Fibroblast of lung (primary cell): ENCODE data around the gene TWNK. TPM values are rescaled to one million over a fixed set of nuclear protein-coding genes. Genes with fewer than 3 reads are reported as not detected.

Experiments
- DNase-seq, 2 donors: peaks; one replicate each; pipeline versions ENCODE4 v3.0.0 to v3.0.0-alpha.2; 2010; ENCODE audit warnings: low read depth in 2 of 2
- H2AFZ ChIP-seq: 2 replicates; pipeline ENCODE4 v1.5.1; 2012; ENCODE audit warnings: low read length, control low read depth, inconsistent platforms
- H3K27ac ChIP-seq: 2 replicates; pipeline ENCODE4 v1.5.1; 2011; ENCODE audit warnings: low read length, control low read depth; ENCODE audit not compliant: insufficient read depth
- H3K27me3 ChIP-seq: 2 replicates; pipeline ENCODE4 v1.5.1; 2011; ENCODE audit warnings: mild to moderate bottlenecking, low read length; ENCODE audit not compliant: control insufficient read depth, insufficient read depth
- H3K36me3 ChIP-seq: 2 replicates; pipeline ENCODE4 v1.5.1; 2011; ENCODE audit warnings: low read length; ENCODE audit not compliant: control insufficient read depth, insufficient read depth
- H3K4me1 ChIP-seq: 2 replicates; pipeline ENCODE4 v1.5.1; 2011; ENCODE audit warnings: low read length; ENCODE audit not compliant: control insufficient read depth, insufficient read depth; ENCODE audit errors: extremely low read depth
- H3K4me2 ChIP-seq: 2 replicates; pipeline ENCODE4 v1.5.1; 2011; ENCODE audit warnings: low read length, control low read depth; ENCODE audit not compliant: insufficient read depth; ENCODE audit errors: extremely low read depth
- H3K4me3 ChIP-seq, 4 experiments: fragments of 200-600 bp in 1 of 4; sonication (generic) in 1 of 4; replicated peaks in 1 of 4; 2 replicates each; pipeline ENCODE4 v1.5.1; 2011 to 2016; ENCODE audit warnings: low read length in 4 of 4, low read depth in 3 of 4, mild to moderate bottlenecking in 3 of 4, control low read depth in 2 of 4, inconsistent platforms in 1 of 4, mixed read lengths in 1 of 4; ENCODE audit not compliant: insufficient read depth in 1 of 4; ENCODE audit errors: control extremely low read depth in 1 of 4
- H3K79me2 ChIP-seq: 2 replicates; pipeline ENCODE4 v1.5.1; 2012; ENCODE audit warnings: mild to moderate bottlenecking, low read length, inconsistent platforms; ENCODE audit not compliant: control insufficient read depth, insufficient read depth
- H3K9ac ChIP-seq: 2 replicates; pipeline ENCODE4 v1.5.1; 2011; ENCODE audit warnings: mild to moderate bottlenecking, low read length, control low read depth; ENCODE audit not compliant: insufficient read depth
- H3K9me3 ChIP-seq: 2 replicates; pipeline ENCODE4 v1.5.1; 2012; ENCODE audit warnings: low read depth, low read length; ENCODE audit not compliant: control insufficient read depth, insufficient read depth
- H4K20me1 ChIP-seq: 2 replicates; pipeline ENCODE4 v1.5.1; 2011; ENCODE audit warnings: low read length; ENCODE audit not compliant: control insufficient read depth, insufficient read depth; ENCODE audit errors: extremely low read depth
- EZH2 ChIP-seq: IDR thresholded peaks from 2 replicates; pipeline ENCODE4 v1.5.1; 2012; ENCODE audit warnings: low read length, control low read depth, mild to moderate bottlenecking; ENCODE audit errors: missing control alignments
- polyA plus RNA-seq, 2 donors: library from polyadenylated mRNA; depleted of rRNA in 1 of 2; stranded (reverse) in 1 of 2; unstranded in 1 of 2; fragments of >200 nt; gene quantifications; 2 replicates each; pipeline ENCODE4 v1.2.1, GENCODE V29; 2011 to 2012; ENCODE audit warnings: missing spikeins in 1 of 2
- total RNA-seq: library from RNA; depleted of rRNA; stranded (reverse); fragments of >200 nt; gene quantifications from 2 replicates; pipeline ENCODE4 v1.2.1, GENCODE V29; 2014
- TF ChIP-seq, protein P1 (sequence below), 2 donors: IDR thresholded peaks in 1 of 2; conservative IDR thresholded peaks in 1 of 2; 1 replicate in 1 of 2; 2 replicates in 1 of 2; pipeline ENCODE4 v1.5.1; 2011 to 2012; ENCODE audit warnings: low read length in 2 of 2, control low read depth in 1 of 2, inconsistent platforms in 1 of 2, low read depth in 1 of 2, mild to moderate bottlenecking in 1 of 2

Gene TWNK
- total and polyA plus RNA-seq, 2 donors (not counting 1 experiment from before 2014, with no cell fraction given) = 3.8 to 6.1 TPM

DNA sequence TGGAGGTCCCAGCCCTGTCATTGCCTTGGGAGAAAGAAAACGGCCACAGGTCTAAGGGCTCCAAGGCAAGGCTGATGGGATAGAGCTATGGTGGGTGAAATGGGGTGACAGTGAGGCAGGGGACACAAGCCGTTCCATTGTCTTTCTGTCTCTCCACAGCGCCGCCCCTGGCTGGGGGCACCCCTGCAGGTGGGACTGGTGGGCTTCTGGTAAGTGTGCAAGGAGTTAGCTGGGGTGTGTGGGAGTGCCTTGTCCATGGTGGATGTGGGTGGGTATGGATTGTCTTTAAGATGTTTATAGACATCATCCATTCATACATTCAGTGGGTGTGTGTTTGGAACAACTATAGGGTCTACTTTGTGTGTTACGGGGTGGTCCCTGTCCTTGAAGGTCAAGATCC is 51.1 kb downstream of the TWNK start:
- H3K36me3 ChIP-seq = peaks cover 24% of the 10 kb centered on the region

DNA sequence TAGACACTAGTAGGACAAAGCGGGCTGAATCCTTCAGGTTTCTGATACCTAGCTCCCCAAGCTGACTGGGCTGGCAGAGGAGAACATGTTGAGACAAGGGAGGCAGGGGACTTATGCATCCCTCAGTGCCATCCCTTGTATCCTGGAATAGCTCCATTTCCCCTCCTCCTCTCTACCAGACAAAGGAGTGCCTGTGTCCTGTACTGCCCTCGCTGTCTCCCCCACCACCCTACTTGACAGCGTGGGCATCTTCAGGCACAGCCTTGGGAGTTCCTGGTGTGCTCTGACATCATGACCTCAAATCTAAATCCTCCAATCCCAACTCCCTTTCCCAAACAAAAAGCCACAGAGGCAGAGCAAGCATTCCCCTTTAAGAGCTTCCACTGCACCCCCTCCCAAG is 52.7 kb downstream of the TWNK start:
- Histone ChIP-seq H3K4me2 (no peak overlapping the region), H3K36me3 (peaks cover 23% of the 10 kb centered on the region), H3K4me1 (peaks cover 8% of the 10 kb centered on the region), H3K27ac (no peak overlapping the region), H3K79me2 (peaks cover 5% of the 10 kb centered on the region), H4K20me1 (no peaks in the 10 kb centered on the region), H3K9me3 (no peaks in the 10 kb centered on the region), H3K27me3 (no peaks in the 10 kb centered on the region), H3K4me3 (no peak overlapping the region), H2AFZ (no peak overlapping the region), H3K9ac (no peak overlapping the region)
- no peak for DNase-seq
- no peak for TF ChIP-seq EZH2
- TF ChIP-seq, protein P1, sequence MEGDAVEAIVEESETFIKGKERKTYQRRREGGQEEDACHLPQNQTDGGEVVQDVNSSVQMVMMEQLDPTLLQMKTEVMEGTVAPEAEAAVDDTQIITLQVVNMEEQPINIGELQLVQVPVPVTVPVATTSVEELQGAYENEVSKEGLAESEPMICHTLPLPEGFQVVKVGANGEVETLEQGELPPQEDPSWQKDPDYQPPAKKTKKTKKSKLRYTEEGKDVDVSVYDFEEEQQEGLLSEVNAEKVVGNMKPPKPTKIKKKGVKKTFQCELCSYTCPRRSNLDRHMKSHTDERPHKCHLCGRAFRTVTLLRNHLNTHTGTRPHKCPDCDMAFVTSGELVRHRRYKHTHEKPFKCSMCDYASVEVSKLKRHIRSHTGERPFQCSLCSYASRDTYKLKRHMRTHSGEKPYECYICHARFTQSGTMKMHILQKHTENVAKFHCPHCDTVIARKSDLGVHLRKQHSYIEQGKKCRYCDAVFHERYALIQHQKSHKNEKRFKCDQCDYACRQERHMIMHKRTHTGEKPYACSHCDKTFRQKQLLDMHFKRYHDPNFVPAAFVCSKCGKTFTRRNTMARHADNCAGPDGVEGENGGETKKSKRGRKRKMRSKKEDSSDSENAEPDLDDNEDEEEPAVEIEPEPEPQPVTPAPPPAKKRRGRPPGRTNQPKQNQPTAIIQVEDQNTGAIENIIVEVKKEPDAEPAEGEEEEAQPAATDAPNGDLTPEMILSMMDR (conservative IDR thresholded peaks at IDR 0.05 in 1 of 2, IDR thresholded peaks at IDR 0.05 in 1 of 2; ENCODE audit: low read depth in 1 of 2, low read length in 2 of 2) = no peak

More for the DNA sequence above, 51.1 kb downstream of the TWNK start:
- no peak overlapping the region for H3K4me2 ChIP-seq
- no peak overlapping the region for H3K4me3 ChIP-seq
- no peak overlapping the region for H2AFZ ChIP-seq
- no peaks in the 10 kb centered on the region for H4K20me1 ChIP-seq
- DNase-seq = no peak
- H3K27me3 ChIP-seq = no peaks in the 10 kb centered on the region
- no peak overlapping the region for H3K27ac ChIP-seq
- peaks cover 18% of the 10 kb centered on the region for H3K79me2 ChIP-seq
- H3K9me3 ChIP-seq = no peaks in the 10 kb centered on the region
- H3K4me1 ChIP-seq = peaks cover 8% of the 10 kb centered on the region
- H3K9ac ChIP-seq = no peak overlapping the region
- TF ChIP-seq, protein P1 (conservative IDR thresholded peaks at IDR 0.05 in 1 of 2, IDR thresholded peaks at IDR 0.05 in 1 of 2; ENCODE audit: low read depth in 1 of 2, low read length in 2 of 2) = no peak
- no peak for TF ChIP-seq EZH2

DNA sequence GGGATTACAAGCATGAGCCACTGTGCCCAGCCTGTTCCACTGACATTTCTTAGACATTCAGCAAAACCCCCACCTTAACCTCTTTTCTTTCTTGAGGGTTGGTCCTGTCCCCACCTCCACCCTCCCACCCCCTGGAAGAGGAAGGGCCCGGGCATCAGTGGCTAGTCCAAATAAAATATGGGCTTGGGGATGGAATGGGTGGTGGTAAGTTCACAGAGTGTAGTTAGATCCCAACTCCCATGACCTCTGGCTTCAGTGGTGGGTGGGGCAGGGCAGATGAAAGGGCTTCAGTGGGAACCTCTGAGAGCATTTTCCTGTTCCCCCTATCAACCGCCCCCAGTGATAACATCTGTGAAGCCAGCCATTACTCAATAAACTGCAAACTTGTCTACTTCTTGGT is 53.5 kb downstream of the TWNK start:
- no peak for DNase-seq
- H4K20me1 ChIP-seq = no peaks in the 10 kb centered on the region

More for the DNA sequence above, 53.5 kb downstream of the TWNK start:
- TF ChIP-seq, protein P1 (conservative IDR thresholded peaks at IDR 0.05 in 1 of 2, IDR thresholded peaks at IDR 0.05 in 1 of 2; ENCODE audit: low read depth in 1 of 2, low read length in 2 of 2) = no peak
- no peak for TF ChIP-seq EZH2
- H3K36me3 ChIP-seq = peaks cover 17% of the 10 kb centered on the region
- H3K27ac ChIP-seq = no peak overlapping the region
- no peak overlapping the region for H3K4me2 ChIP-seq
- no peak overlapping the region for H3K4me3 ChIP-seq
- no peak overlapping the region for H2AFZ ChIP-seq
- no peak overlapping the region for H3K9ac ChIP-seq
- no peaks in the 10 kb centered on the region for H3K9me3 ChIP-seq
- no peaks in the 10 kb centered on the region for H3K79me2 ChIP-seq
- peaks cover 8% of the 10 kb centered on the region for H3K4me1 ChIP-seq
- no peaks in the 10 kb centered on the region for H3K27me3 ChIP-seq
